Fibroblast of lung (primary cell): ENCODE measurements around the gene BIRC5. TPM values are rescaled to one million over a fixed set of nuclear protein-coding genes. Genes with fewer than 3 reads are reported as not detected.
"Not testable (repeated sequence)": the region's sequence is repeated elsewhere in the genome, so short reads cannot be mapped to it uniquely, and the experiment has no call there.

Experiments used
- DNase-seq, 2 donors: peaks; one replicate each; pipeline versions ENCODE4 v3.0.0 to v3.0.0-alpha.2; 2010; ENCODE audit warnings: low read depth in 2 of 2
- H2AFZ ChIP-seq: 2 replicates; pipeline ENCODE4 v1.5.1; 2012; ENCODE audit warnings: low read length, control low read depth, inconsistent platforms
- H3K27ac ChIP-seq: 2 replicates; pipeline ENCODE4 v1.5.1; 2011; ENCODE audit warnings: low read length, control low read depth; ENCODE audit not compliant: insufficient read depth
- H3K27me3 ChIP-seq: 2 replicates; pipeline ENCODE4 v1.5.1; 2011; ENCODE audit warnings: mild to moderate bottlenecking, low read length; ENCODE audit not compliant: control insufficient read depth, insufficient read depth
- H3K36me3 ChIP-seq: 2 replicates; pipeline ENCODE4 v1.5.1; 2011; ENCODE audit warnings: low read length; ENCODE audit not compliant: control insufficient read depth, insufficient read depth
- H3K4me1 ChIP-seq: 2 replicates; pipeline ENCODE4 v1.5.1; 2011; ENCODE audit warnings: low read length; ENCODE audit not compliant: control insufficient read depth, insufficient read depth; ENCODE audit errors: extremely low read depth
- H3K4me2 ChIP-seq: 2 replicates; pipeline ENCODE4 v1.5.1; 2011; ENCODE audit warnings: low read length, control low read depth; ENCODE audit not compliant: insufficient read depth; ENCODE audit errors: extremely low read depth
- H3K4me3 ChIP-seq, 4 experiments: fragments of 200-600 bp in 1 of 4; sonication (generic) in 1 of 4; replicated peaks in 1 of 4; 2 replicates each; pipeline ENCODE4 v1.5.1; 2011 to 2016; ENCODE audit warnings: low read length in 4 of 4, low read depth in 3 of 4, mild to moderate bottlenecking in 3 of 4, control low read depth in 2 of 4, inconsistent platforms in 1 of 4, mixed read lengths in 1 of 4; ENCODE audit not compliant: insufficient read depth in 1 of 4; ENCODE audit errors: control extremely low read depth in 1 of 4
- H3K79me2 ChIP-seq: 2 replicates; pipeline ENCODE4 v1.5.1; 2012; ENCODE audit warnings: mild to moderate bottlenecking, low read length, inconsistent platforms; ENCODE audit not compliant: control insufficient read depth, insufficient read depth
- H3K9ac ChIP-seq: 2 replicates; pipeline ENCODE4 v1.5.1; 2011; ENCODE audit warnings: mild to moderate bottlenecking, low read length, control low read depth; ENCODE audit not compliant: insufficient read depth
- H3K9me3 ChIP-seq: 2 replicates; pipeline ENCODE4 v1.5.1; 2012; ENCODE audit warnings: low read depth, low read length; ENCODE audit not compliant: control insufficient read depth, insufficient read depth
- H4K20me1 ChIP-seq: 2 replicates; pipeline ENCODE4 v1.5.1; 2011; ENCODE audit warnings: low read length; ENCODE audit not compliant: control insufficient read depth, insufficient read depth; ENCODE audit errors: extremely low read depth
- CTCF ChIP-seq, 2 donors: IDR thresholded peaks in 1 of 2; conservative IDR thresholded peaks in 1 of 2; 1 replicate in 1 of 2; 2 replicates in 1 of 2; pipeline ENCODE4 v1.5.1; 2011 to 2012; ENCODE audit warnings: low read length in 2 of 2, control low read depth in 1 of 2, inconsistent platforms in 1 of 2, low read depth in 1 of 2, mild to moderate bottlenecking in 1 of 2
- EZH2 ChIP-seq: IDR thresholded peaks from 2 replicates; pipeline ENCODE4 v1.5.1; 2012; ENCODE audit warnings: low read length, control low read depth, mild to moderate bottlenecking; ENCODE audit errors: missing control alignments
- polyA plus RNA-seq, 2 donors: library from polyadenylated mRNA; depleted of rRNA in 1 of 2; stranded (reverse) in 1 of 2; unstranded in 1 of 2; fragments of >200 nt; gene quantifications; 2 replicates each; pipeline ENCODE4 v1.2.1, GENCODE V29; 2011 to 2012; ENCODE audit warnings: missing spikeins in 1 of 2
- total RNA-seq: library from RNA; depleted of rRNA; stranded (reverse); fragments of >200 nt; gene quantifications from 2 replicates; pipeline ENCODE4 v1.2.1, GENCODE V29; 2014

The BIRC5 gene
- total and polyA plus RNA-seq, 2 donors (not counting 1 experiment from before 2014, with no cell fraction given) = 11.1 to 28.6 TPM

GRCh38 chr17:78252111-78252634, 38.1 kb downstream of the BIRC5 start:
- DNase-seq = no peak
- no peak overlapping the region for H3K4me2 ChIP-seq
- TF ChIP-seq CTCF (conservative IDR thresholded peaks at IDR 0.05 in 1 of 2, IDR thresholded peaks at IDR 0.05 in 1 of 2; ENCODE audit: low read depth in 1 of 2, low read length in 2 of 2) (no peak), EZH2 (no peak)

GRCh38 chr17:78252701-78253635, 38.9 kb downstream of the BIRC5 start:
- Histone ChIP-seq H3K4me3 (no peak overlapping the region), H3K9ac (no peak overlapping the region), H3K4me1 (peaks cover 4% of the 10 kb centered on the region), H3K27ac (no peak overlapping the region), H3K27me3 (peaks cover 4% of the 10 kb centered on the region), H3K4me2 (no peak overlapping the region), H3K9me3 (no peaks in the 10 kb centered on the region), H4K20me1 (no peaks in the 10 kb centered on the region), H2AFZ (no peak overlapping the region), H3K36me3 (no peaks in the 10 kb centered on the region), H3K79me2 (no peaks in the 10 kb centered on the region)
- DNase-seq = no peak
- TF ChIP-seq CTCF (conservative IDR thresholded peaks at IDR 0.05 in 1 of 2, IDR thresholded peaks at IDR 0.05 in 1 of 2; ENCODE audit: low read depth in 1 of 2, low read length in 2 of 2) (no peak), EZH2 (no peak)

More at GRCh38 chr17:78252111-78252634, 38.1 kb downstream of the BIRC5 start:
- no peak overlapping the region for H3K27ac ChIP-seq
- H4K20me1 ChIP-seq = no peaks in the 10 kb centered on the region
- no peak overlapping the region for H2AFZ ChIP-seq
- H3K27me3 ChIP-seq = peaks cover 4% of the 10 kb centered on the region
- H3K4me3 ChIP-seq = no peak overlapping the region
- no peaks in the 10 kb centered on the region for H3K9me3 ChIP-seq
- no peak overlapping the region for H3K9ac ChIP-seq
- H3K4me1 ChIP-seq = peaks cover 4% of the 10 kb centered on the region
- H3K36me3 ChIP-seq = no peaks in the 10 kb centered on the region
- no peaks in the 10 kb centered on the region for H3K79me2 ChIP-seq

GRCh38 chr17:78253636-78253945, 39.5 kb downstream of the BIRC5 start:
- H3K4me1 ChIP-seq, H3K36me3 ChIP-seq, H3K27me3 ChIP-seq, H3K9ac ChIP-seq, DNase-seq, H2AFZ ChIP-seq, H3K27ac ChIP-seq, H3K79me2 ChIP-seq, H3K9me3 ChIP-seq, H4K20me1 ChIP-seq: not testable (repeated sequence)
- peak overlapping the region in 3 of 4 experiments; percentile 58 to 87 (median 58) for H3K4me3 ChIP-seq
- H3K4me2 ChIP-seq = peak overlapping the region; percentile 39
